Retinal pigment epithelial cell (primary cell): ENCODE data around the gene STRIP1.

Experiments
- DNase-seq: peaks from one replicate; pipeline ENCODE4 v3.0.0-alpha.2; 2010; ENCODE audit warnings: low read depth
- H3K4me3 ChIP-seq: 2 replicates; pipeline ENCODE4 v1.5.1; 2011; ENCODE audit warnings: mild to moderate bottlenecking, low read length, control low read depth, moderate library complexity
- CTCF ChIP-seq: conservative IDR thresholded peaks from 2 replicates; pipeline ENCODE4 v1.5.1; 2011; ENCODE audit warnings: low read depth, low read length, control low read depth, inconsistent platforms

STRIP1 gene

GRCh38 chr1:110040548-110040947, 6.1 kb downstream of the STRIP1 start:
- no peak for DNase-seq
- no peak for TF ChIP-seq CTCF
- H3K4me3 ChIP-seq: no peak overlapping the region

- TF ChIP-seq CTCF: no peak
These were observed 8.6 kb downstream of the STRIP1 start for GRCh38 chr1:110043016-110043415.

DNA sequence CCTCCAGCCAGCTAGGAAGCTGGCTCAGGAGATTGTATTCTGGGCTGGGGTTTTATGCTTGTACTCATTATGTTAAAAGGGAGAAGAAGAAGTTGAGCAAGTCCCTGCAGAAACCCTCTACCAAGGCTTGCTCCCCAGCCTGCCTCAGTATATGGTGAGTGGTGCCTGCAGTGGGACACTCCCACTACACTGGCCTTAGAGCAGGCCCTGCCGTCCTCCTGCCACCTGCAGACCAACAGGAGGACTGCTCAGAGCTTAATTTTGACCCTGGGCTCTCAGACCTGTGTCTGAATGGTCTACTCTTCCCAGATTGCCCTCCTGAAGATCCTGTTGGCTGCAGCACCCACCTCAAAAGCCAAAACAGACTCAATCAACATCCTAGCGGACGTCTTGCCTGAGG, 13.0 kb downstream of the STRIP1 start:
- DNase-seq: no peak

More at GRCh38 chr1:110043016-110043415, 8.6 kb downstream of the STRIP1 start:
- H3K4me3 ChIP-seq: no peak overlapping the region
- no peak for DNase-seq

GRCh38 chr1:110048240-110048639, 13.8 kb downstream of the STRIP1 start:
- no peak overlapping the region for H3K4me3 ChIP-seq
- DNase-seq: no peak

More for the DNA sequence above, 13.0 kb downstream of the STRIP1 start:
- TF ChIP-seq CTCF: no peak
- H3K4me3 ChIP-seq: no peak overlapping the region

DNA sequence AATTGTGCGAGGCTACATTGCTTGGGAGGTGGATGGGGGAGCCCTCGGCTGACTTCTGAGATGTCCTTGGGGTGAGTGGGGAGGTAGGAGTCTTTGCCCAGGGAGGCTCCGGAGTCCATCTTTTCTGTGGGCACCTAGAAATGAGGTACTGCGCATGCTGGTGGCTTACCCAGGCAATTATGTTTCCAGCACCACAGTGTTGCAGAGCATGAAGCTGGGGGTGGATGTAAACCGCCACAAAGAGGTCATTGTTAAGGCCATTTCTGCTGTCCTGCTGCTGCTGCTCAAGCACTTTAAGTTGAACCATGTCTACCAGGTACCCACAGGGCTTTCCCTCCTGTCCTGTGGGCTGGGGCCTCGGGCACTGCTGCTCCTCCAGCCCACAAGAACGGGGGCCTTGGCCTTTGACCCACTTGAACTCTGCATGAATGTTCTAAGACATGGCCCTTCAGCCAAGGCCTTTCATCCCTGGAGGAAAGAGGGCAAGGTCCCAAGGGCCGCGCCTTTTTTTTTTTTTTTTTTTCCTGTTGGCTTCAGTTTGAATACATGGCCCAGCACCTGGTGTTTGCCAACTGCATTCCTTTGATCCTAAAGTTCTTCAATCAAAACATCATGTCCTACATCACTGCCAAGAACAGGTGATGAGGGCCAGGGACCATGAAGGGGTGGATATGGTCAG, 14.6 kb downstream of the STRIP1 start:
- DNase-seq: no peak
- TF ChIP-seq CTCF: no peak
- H3K4me3 ChIP-seq: no peak overlapping the region

More at GRCh38 chr1:110048240-110048639, 13.8 kb downstream of the STRIP1 start:
- TF ChIP-seq CTCF: no peak

DNA sequence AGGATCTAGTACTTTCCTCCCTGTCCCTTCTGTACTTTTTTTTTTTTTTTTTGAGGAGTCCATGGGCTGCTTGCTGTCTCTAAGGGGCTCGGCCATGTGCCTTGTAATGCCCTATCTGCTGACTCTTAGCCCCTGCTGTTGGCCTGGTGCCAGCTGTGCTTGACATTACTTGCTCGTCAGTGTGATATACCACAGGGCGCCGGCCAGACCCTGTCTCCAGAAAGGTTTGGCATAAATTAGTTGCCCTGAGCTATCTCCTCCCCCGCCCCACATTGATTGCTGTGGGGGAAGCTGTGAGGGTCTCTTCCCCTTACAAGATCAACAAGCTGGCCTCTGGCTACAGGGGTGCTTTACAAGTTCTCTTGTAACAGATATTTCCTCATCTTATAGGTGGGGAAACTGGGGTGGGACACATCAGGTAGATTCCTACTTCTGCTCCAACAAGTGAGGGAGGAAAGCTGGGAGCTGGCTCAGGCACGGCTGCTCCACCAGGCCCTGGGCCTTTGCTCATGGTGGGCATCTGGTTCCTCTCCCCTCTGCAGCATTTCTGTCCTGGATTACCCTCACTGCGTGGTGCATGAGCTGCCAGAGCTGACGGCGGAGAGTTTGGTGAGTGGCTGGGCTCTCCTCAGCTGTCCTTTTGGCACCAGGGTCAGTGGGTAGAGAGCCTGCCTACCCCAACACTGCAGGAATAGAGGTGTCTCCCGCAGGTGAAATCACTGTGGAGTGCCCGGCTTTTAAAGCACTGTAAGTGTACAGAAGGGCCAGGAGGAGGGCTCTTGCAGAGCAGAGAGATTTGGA, 15.6 kb downstream of the STRIP1 start:
- H3K4me3 ChIP-seq: no peak overlapping the region
- TF ChIP-seq CTCF: no peak
- DNase-seq: no peak
